WERI-Rb-1 (cell line): ENCODE results near the gene TMEM272.
A peak's percentile ranks its signal among the peaks of the same experiment; 100 is the strongest.

Experiments used
- DNase-seq: peaks from one replicate; pipeline ENCODE4 v3.0.0-alpha.2; 2020
- H3K27ac ChIP-seq: fragments of 250-450 bp; sonication (Bioruptor Pico); 2 replicates; pipeline ENCODE4 v1.5.1; 2020; ENCODE audit warnings: mild to moderate bottlenecking, moderate library complexity
- H3K27me3 ChIP-seq: fragments of 250-450 bp; sonication (Bioruptor Pico); 2 replicates; pipeline ENCODE4 v1.5.1; 2021; ENCODE audit warnings: mild to moderate bottlenecking, low read depth, moderate library complexity; ENCODE audit not compliant: insufficient read depth, severe bottlenecking
- H3K36me3 ChIP-seq: fragments of 250-450 bp; sonication (Bioruptor Pico); 2 replicates; pipeline ENCODE4 v1.5.1; 2020; ENCODE audit warnings: mild to moderate bottlenecking, moderate library complexity
- H3K4me3 ChIP-seq: 2 replicates; pipeline ENCODE4 v1.5.1; 2011; ENCODE audit warnings: low read depth, mild to moderate bottlenecking, control low read depth, low read length
- H3K9me3 ChIP-seq: fragments of 250-450 bp; sonication (Bioruptor Pico); 2 replicates; pipeline ENCODE4 v1.5.1; 2021; ENCODE audit warnings: mild to moderate bottlenecking, moderate library complexity; ENCODE audit not compliant: severe bottlenecking
- CTCF ChIP-seq: IDR thresholded peaks from 2 replicates; pipeline ENCODE4 v1.5.1; 2011; ENCODE audit warnings: low read depth, mild to moderate bottlenecking, control low read depth, inconsistent platforms, low read length

The TMEM272 gene

GRCh38 chr13:51805925-51806324 is 39.1 kb downstream of the TMEM272 start:
- no peaks in the 10 kb centered on the region for H3K9me3 ChIP-seq
- H3K27me3 ChIP-seq = no peaks in the 10 kb centered on the region
- DNase-seq = no peak
- no peak for TF ChIP-seq CTCF
- no peaks in the 10 kb centered on the region for H3K36me3 ChIP-seq
- no peak overlapping the region for H3K4me3 ChIP-seq
- no peak overlapping the region for H3K27ac ChIP-seq

GRCh38 chr13:51805313-51805712 is 39.7 kb downstream of the TMEM272 start:
- Histone ChIP-seq H3K27ac (no peak overlapping the region), H3K27me3 (no peaks in the 10 kb centered on the region), H3K4me3 (no peak overlapping the region), H3K36me3 (no peaks in the 10 kb centered on the region), H3K9me3 (no peaks in the 10 kb centered on the region)
- no peak for TF ChIP-seq CTCF
- DNase-seq = no peak

- no peak for DNase-seq
- Histone ChIP-seq H3K27me3 (no peaks in the 10 kb centered on the region), H3K36me3 (no peaks in the 10 kb centered on the region), H3K27ac (peak overlapping the region; percentile 88), H3K9me3 (no peaks in the 10 kb centered on the region), H3K4me3 (peak overlapping the region; percentile 59)
- TF ChIP-seq CTCF = no peak
These were observed 40.4 kb downstream of the TMEM272 start for GRCh38 chr13:51804295-51805172.

GRCh38 chr13:51803422-51804294 is 41.3 kb downstream of the TMEM272 start, which contains the start of gene DHRS12:
DHRS12 (minus strand) TSS chr13:51804163; CDS start chr13:51799659, 4,504 bp downstream.
- no peaks in the 10 kb centered on the region for H3K27me3 ChIP-seq
- DNase-seq = peak; percentile 69
- H3K27ac ChIP-seq = peak within 1 kb of the TSS; percentile 88
- H3K4me3 ChIP-seq = peak within 1 kb of the TSS; percentile 59
- TF ChIP-seq CTCF = no peak
- no peaks in the 10 kb centered on the region for H3K36me3 ChIP-seq
- H3K9me3 ChIP-seq = no peaks in the 10 kb centered on the region

GRCh38 chr13:51802631-51803418 is 42.2 kb downstream of the TMEM272 start:
- H3K9me3 ChIP-seq = no peaks in the 10 kb centered on the region
- peak overlapping the region; percentile 88 for H3K27ac ChIP-seq
- H3K36me3 ChIP-seq = no peaks in the 10 kb centered on the region
- DNase-seq = no peak
- H3K27me3 ChIP-seq = no peaks in the 10 kb centered on the region
- peak overlapping the region; percentile 59 for H3K4me3 ChIP-seq
- TF ChIP-seq CTCF = no peak
